K562 (cell line): ENCODE results near the gene ZNF514. TPM values are rescaled to one million over a fixed set of nuclear protein-coding genes. Genes with fewer than 3 reads are reported as not detected.

Experiments
- ADNP ChIP-seq: fragments of 200-800 bp; sonication (Bioruptor generic); IDR thresholded peaks from 2 replicates; pipeline ENCODE4 v1.6.1; 2016; ENCODE audit warnings: missing genetic modification characterization, missing compliant biosample characterization
- CEBPG ChIP-seq, 3 experiments: fragments of 200-800 bp in 1 of 3; sonication (Bioruptor generic) in 1 of 3; sonication (generic) in 1 of 3; formaldehyde crosslinking in 1 of 3; IDR thresholded peaks in 2 of 3; conservative IDR thresholded peaks in 1 of 3; 2 replicates each; pipeline versions ENCODE4 v1.6.1 to v1.8.0; 2016 to 2022; ENCODE audit warnings: missing compliant biosample characterization in 2 of 3, missing genetic modification characterization in 2 of 3, mild to moderate bottlenecking in 1 of 3, missing genetic modification reagents in 1 of 3
- DNMT1 ChIP-seq: fragments of 450-650 bp; IDR thresholded peaks from 2 replicates; pipeline ENCODE4 v1.6.1; 2016; ENCODE audit warnings: antibody characterized with exemption, mild to moderate bottlenecking
- ELF4 ChIP-seq: fragments of 450-650 bp; formaldehyde crosslinking; IDR thresholded peaks from 2 replicates; pipeline ENCODE4 v1.4.0; 2022; ENCODE audit warnings: missing genetic modification characterization
- KLF16 ChIP-seq: IDR thresholded peaks from 2 replicates; pipeline ENCODE4 v1.6.1; 2016; ENCODE audit warnings: antibody characterized with exemption
- PHF20 ChIP-seq: fragments of 450-650 bp; IDR thresholded peaks from 2 replicates; pipeline ENCODE4 v1.6.1; 2018; ENCODE audit not compliant: partially characterized antibody
- PRPF4 ChIP-seq: fragments of 200-400 bp; formaldehyde crosslinking; IDR thresholded peaks from one replicate; pipeline ENCODE4 v1.6.1; 2017; ENCODE audit warnings: low read length, low read depth, mild to moderate bottlenecking; ENCODE audit not compliant: insufficient read depth, poor library complexity, severe bottlenecking
- RFX1 ChIP-seq: fragments of 450-650 bp; IDR thresholded peaks from 2 replicates; pipeline ENCODE4 v1.6.1; 2016; ENCODE audit warnings: mild to moderate bottlenecking, moderate library complexity
- TARDBP ChIP-seq: fragments of 450-650 bp; IDR thresholded peaks from 2 replicates; pipeline ENCODE4 v1.6.1; 2016
- ZBTB40 ChIP-seq, 2 experiments: fragments of 450-650 bp in 1 of 2; sonication (generic) in 1 of 2; formaldehyde crosslinking in 1 of 2; IDR thresholded peaks; 2 replicates each; pipeline versions ENCODE4 v1.7.1 to v1.9.0; 2016 to 2022; ENCODE audit warnings: inconsistent platforms in 1 of 2, mild to moderate bottlenecking in 1 of 2, missing genetic modification reagents in 1 of 2
- ZNF184 ChIP-seq: sonication (generic); formaldehyde crosslinking; IDR thresholded peaks from 2 replicates; pipeline ENCODE4 v1.5.0; 2020; ENCODE audit warnings: missing genetic modification reagents
- ZNF764 ChIP-seq: fragments of 250-450 bp; sonication (Bioruptor Pico); IDR thresholded peaks from 2 replicates; pipeline ENCODE4 v1.4.0; 2020; ENCODE audit warnings: low read depth, mild to moderate bottlenecking, moderate library complexity
- polyA plus RNA-seq, 8 experiments: library from polyadenylated mRNA; depleted of rRNA in 4 of 8; stranded (reverse) in 5 of 8; unstranded in 3 of 8; fragments of >200 nt; fragmentation: Nextera tagmentation in 2 of 8; fragmentation: Illumina TruSeq in 1 of 8; extraction: Ambion mirVana in 2 of 8; extraction: Trizol in 1 of 8; gene quantifications; 2 replicates each; pipeline versions ENCODE4 v1.2.1 to v1.2.3, GENCODE V29; 2011 to 2014; ENCODE audit warnings: inconsistent platforms in 1 of 8, missing spikeins in 1 of 8
- total RNA-seq, 7 experiments: library from RNA; depleted of rRNA in 6 of 7; stranded (reverse); fragments of >200 nt in 6 of 7; fragmentation: Illumina TruSeq in 2 of 7; extraction: Trizol in 2 of 7; gene quantifications; 2 replicates each; pipeline versions ENCODE4 v1.2.1 to v1.2.3, GENCODE V29; 2011 to 2021; ENCODE audit warnings: low replicate concordance in 1 of 7
- TF ChIP-seq, protein P1 (sequence below), 2 experiments: fragments of 450-650 bp; conservative IDR thresholded peaks; 2 replicates each; pipeline ENCODE4 v1.6.1; 2017; ENCODE audit warnings: mild to moderate bottlenecking in 2 of 2, moderate library complexity in 2 of 2
- TF ChIP-seq, protein P2 (sequence below): fragments of 250-450 bp; sonication (Bioruptor Pico); IDR thresholded peaks from 2 replicates; pipeline ENCODE4 v1.4.0; 2020; ENCODE audit warnings: mild to moderate bottlenecking

Gene ZNF514
- total and polyA plus RNA-seq, 9 of the 15 experiments (the other 6 are each of a cell fraction or from before 2014, with no cell fraction given), result 7.5 to 17.7 (median 11.4) TPM

GRCh38 chr2:95121093-95121406, 38.6 kb downstream of the ZNF514 start (continued):
- peak; percentile 28; the same call in 1 of the 2 replicates for TF ChIP-seq ZBTB40 (IDR thresholded peaks at IDR 0.05)
- no peak for TF ChIP-seq ZBTB40 (CRISPR knock-in tag; IDR thresholded peaks at IDR 0.05)
- no peak for TF ChIP-seq CEBPG (CRISPR knock-in tag; IDR thresholded peaks at IDR 0.05)
- TF ChIP-seq CEBPG (tag; conservative IDR thresholded peaks at IDR 0.05 in 1 of 2, IDR thresholded peaks at IDR 0.05 in 1 of 2), result 0 out of 4 replicates have a peak, but pooled peaks of 1 of the 2 experiments have one; percentile 22
- no peak for TF ChIP-seq PRPF4
- no peak for TF ChIP-seq ELF4 (CRISPR knock-in tag)
- TF ChIP-seq TARDBP, result no peak
- no peak for TF ChIP-seq DNMT1
- TF ChIP-seq, protein P1, sequence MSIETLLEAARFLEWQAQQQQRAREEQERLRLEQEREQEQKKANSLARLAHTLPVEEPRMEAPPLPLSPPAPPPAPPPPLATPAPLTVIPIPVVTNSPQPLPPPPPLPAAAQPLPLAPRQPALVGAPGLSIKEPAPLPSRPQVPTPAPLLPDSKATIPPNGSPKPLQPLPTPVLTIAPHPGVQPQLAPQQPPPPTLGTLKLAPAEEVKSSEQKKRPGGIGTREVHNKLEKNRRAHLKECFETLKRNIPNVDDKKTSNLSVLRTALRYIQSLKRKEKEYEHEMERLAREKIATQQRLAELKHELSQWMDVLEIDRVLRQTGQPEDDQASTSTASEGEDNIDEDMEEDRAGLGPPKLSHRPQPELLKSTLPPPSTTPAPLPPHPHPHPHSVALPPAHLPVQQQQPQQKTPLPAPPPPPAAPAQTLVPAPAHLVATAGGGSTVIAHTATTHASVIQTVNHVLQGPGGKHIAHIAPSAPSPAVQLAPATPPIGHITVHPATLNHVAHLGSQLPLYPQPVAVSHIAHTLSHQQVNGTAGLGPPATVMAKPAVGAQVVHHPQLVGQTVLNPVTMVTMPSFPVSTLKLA (conservative IDR thresholded peaks at IDR 0.05), result no peak
- TF ChIP-seq KLF16, result no peak
- no peak for TF ChIP-seq ZNF764
- peak; percentile 61; the same call in 1 of the 2 replicates for TF ChIP-seq ADNP (tag)
- TF ChIP-seq RFX1, result peak; percentile 27
- TF ChIP-seq, protein P2, sequence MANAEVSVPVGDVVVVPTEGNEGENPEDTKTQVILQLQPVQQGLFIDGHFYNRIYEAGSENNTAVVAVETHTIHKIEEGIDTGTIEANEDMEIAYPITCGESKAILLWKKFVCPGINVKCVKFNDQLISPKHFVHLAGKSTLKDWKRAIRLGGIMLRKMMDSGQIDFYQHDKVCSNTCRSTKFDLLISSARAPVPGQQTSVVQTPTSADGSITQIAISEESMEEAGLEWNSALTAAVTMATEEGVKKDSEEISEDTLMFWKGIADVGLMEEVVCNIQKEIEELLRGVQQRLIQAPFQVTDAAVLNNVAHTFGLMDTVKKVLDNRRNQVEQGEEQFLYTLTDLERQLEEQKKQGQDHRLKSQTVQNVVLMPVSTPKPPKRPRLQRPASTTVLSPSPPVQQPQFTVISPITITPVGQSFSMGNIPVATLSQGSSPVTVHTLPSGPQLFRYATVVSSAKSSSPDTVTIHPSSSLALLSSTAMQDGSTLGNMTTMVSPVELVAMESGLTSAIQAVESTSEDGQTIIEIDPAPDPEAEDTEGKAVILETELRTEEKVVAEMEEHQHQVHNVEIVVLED (CRISPR knock-in tag), result no peak
- no peak for TF ChIP-seq PHF20
- TF ChIP-seq ZNF184 (CRISPR knock-in tag), result no peak
